T-helper 22 cell (primary cell): ENCODE measurements around the gene NFATC1.

Experiments used
- DNase-seq: peaks from one replicate; pipeline ENCODE4 v3.0.0-alpha.2; 2020; ENCODE audit warnings: low read depth

Gene NFATC1

DNA sequence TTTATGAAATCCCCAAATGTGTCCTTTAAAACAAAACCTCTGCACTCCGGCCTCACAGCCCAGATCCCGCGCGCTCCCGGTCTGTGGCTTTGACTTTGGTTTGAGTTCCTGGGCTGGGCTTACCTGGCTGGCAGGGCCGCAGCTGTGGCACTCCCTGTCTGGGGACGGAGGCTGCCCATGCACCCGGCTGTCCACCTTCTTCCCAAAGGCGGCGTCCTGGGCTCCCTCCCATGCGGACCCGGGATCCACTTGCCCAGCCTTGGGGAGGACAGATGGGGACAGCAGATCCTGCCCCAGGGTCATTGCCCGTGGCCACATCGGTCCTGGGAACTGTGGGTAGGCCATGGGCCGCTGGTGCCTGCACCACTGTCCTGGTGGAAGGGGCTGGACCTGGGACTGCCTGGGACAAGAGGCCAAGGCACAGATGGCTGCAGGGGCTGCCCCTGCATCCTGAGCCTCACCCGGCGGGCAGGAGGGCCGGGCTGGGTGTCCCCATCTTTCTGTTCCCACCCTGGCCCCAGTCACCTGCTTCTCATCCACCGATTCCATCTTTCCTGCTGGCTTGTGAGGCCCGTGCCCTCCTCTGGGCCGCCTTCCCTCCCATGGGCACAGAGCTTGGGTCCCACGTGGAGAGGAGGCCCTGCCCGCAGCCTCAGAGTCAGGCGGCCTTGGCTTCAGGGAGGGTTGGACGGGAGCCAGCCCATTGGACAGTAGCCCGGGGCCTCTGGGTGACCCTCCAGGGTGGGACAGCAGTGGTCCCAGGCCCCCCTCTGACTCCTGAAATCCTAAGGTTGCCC, 27.7 kb downstream of the NFATC1 start:
- DNase-seq = no peak

GRCh38 chr18:79424008-79424565, 28.4 kb downstream of the NFATC1 start:
- no peak for DNase-seq

DNA sequence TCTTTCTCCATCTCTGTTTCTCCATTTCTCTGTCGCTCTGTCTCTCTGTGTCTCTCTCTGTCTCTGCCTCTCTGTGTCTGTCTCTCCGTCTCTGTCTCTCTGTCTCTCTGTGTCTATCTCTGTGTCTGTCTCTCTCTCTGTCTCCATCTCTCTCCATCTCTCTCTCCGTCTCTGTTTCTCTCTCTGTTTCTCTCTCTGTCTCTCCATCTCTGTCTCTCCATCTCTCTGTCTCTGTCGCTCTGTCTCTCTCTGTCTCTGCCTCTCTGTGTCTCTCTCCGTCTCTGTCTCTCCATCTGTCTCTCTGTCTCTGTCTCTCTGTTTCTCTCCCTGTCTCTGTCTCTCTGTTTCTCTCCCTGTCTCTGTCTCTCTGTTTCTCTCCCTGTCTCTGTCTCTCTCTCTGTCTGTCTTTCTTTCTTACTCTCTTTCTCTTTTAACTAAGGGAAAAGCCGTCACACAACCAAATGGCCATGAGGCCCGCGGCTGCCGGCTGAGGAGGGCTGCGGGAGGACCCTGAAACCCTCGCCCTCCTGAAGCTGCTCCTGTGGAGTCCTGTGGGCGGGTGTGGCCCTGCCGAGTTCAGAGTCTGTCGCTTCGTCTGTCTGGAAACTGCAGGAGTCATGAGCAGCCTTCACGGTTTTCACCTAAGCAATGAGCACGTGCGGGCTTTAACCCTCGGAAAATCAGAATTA, 29.3 kb downstream of the NFATC1 start:
- DNase-seq = no peak

GRCh38 chr18:79425569-79425886, 29.8 kb downstream of the NFATC1 start:
- DNase-seq = no peak

- no peak for DNase-seq
Observed at GRCh38 chr18:79426376-79427300, 30.9 kb downstream of the NFATC1 start.

DNA sequence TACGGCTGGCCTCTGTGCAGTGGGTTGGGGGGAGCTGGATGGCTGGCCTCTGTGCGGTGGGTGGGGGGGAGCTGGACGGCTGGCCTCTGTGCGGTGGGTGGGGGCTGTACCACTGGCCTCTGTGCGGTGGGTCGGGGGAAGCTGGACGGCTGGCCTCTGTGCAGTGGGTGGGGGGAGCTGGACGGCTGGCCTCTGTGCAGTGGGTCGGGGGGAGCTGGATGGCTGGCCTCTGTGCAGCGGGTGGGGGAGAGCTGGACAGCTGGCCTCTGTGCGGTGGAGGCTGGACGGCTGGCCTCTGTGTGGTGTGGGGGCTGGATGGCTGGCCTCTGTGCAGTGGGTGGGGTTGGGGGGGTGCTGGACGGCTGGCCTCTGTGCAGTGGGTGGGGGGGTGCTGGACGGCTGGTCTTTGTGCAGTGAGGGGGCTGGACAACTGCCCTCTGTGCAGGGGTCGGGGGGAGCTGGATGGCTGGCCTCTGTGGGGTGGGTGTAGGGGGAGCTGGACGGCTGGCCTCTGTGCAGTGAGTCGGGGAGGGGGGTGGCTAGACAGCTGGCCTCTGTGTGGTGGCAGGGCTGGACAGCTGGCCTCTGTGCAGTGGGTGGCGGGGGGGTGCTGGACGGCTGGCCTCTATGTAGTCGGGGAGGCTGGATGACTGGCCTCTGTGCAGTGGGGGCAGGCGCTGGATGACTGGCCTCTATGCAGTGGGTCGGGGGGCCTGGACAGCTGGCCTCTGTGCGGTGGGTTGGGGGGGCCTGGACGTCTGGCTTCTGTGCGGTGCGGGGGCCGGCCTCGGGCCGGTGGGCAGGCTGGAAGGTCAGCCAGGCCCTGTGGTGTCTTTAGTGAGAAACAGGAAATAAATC, 31.9 kb downstream of the NFATC1 start:
- DNase-seq = no peak

DNA sequence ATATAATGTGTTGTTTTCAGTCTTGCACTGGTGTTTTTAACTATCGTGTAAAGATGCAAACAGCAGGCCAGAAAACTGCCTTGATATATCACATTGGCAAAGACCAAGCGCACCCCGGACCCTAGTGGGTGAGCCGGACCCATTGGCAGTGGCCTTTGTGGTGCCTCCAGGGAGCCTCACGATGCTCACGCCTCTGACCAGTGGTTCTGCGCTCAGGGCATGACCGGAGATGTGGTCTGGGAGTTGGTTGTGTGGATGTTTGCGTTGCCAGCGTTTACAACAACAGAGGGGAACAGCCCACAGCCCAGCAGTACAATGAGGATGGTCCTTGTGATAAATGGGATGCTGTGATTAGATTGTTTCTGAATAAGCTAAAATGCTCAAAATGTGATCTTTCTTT, 32.6 kb downstream of the NFATC1 start:
- no peak for DNase-seq

DNA sequence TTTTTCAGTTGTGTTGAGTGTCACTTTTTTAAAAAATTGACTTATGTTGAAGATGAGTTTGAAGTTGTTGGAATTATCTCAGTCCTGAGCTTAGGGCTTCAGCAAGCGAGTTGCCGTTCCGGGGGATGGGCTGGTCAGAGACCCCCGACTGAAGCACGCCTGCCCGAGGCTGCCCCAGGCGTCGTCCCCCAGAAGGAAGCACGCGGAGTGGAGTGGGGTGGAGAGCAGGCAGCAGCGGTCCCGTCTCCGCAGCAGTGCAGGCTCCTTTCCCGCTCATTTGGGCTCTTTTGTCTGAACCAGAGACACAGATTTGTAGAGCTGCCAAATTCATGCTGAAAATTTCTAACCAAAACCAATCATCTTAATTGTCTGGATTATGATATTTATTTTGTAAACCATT, 33.7 kb downstream of the NFATC1 start:
- DNase-seq = no peak

GRCh38 chr18:79429785-79430281, 34.1 kb downstream of the NFATC1 start:
- no peak for DNase-seq

DNA sequence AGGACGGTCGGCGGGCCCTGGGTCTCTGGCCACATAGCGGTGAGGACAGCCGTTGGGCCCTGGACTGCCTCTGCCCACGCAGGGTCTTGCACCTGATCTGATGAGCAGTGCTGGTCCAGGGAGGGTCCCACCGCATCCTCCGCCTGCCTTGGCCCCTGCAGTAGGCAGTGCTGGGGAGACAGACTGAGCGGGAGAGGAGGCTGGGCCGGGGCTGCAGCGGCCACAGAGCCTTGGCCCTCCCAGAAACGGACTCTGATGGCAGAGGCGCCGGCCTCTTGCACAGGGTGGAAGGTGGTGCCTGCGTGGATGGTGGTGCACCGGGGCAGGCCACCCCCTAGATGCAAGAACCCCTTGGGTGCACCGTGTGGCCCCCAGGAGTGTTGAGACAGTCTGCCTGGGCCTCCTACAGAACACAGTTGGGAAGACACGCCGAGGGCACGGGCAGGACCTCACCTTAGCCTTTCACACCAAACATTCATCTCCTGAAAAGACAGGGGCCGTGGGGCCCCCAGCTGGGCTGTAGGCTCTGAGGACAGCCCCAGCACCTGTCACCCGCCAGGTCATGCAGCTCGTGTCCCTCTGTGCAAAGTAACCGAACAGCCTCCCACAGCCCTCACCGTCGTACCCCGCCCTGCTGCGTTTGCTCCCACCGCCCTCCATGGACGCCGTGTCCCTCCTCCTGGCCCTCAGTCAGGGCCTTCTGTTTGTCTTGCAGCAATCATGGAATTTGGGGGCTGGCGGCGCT, 36.8 kb downstream of the NFATC1 start:
- DNase-seq = no peak

DNA sequence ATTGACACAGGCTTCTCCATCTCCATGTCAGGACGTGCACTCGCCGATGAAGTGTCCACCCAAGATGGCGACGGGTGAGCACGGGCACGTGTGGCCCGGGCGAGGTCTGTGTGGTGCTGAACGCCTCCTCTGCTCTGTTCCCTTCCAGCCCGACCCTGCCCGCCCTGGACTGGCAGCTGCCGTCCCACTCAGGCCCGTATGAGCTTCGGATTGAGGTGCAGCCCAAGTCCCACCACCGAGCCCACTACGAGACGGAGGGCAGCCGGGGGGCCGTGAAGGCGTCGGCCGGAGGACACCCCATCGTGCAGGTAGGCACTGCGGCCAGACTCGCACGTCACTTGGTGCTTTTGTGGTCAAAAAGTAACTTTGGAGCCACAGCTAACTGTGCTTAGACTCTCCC, 37.7 kb downstream of the NFATC1 start:
- DNase-seq = no peak

DNA sequence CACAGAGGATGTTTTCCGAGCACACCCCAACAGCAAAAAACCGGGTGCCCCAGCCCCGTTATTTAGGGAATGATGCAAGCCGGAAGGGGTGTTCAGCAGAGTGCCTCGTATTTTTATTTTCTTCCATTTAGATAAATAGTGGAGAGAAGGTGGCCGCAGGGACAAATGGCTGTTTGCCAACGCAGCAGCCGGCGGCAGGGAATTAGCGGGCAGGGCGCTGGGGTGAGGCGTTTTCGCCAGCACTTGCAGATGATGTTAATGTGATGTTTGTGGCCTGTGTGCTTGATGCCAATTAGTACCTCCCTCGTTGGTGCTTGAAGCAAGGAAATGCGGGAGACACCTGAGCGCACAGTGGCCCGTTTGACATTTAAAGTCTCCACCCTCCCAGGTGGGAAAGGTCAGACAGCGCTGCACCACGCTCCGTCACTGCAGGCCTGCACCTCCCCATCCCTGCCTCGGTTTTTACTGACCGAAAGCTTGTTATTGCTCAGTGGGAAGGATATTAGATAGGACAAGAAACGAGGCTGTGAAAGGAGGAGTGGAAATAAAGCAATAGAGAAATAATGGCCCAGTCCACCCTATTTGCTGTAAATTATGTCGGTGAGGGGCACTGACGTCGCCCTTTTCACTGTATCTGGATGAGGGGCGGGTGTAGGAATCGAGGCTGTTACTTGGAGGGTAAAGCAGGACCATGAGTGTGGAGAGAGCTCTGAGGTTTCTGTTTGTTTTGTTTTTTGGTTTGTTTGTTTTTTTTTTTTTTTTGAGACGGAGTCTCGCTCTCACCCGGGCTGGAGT, 39.1 kb downstream of the NFATC1 start:
- no peak for DNase-seq

GRCh38 chr18:79436556-79437275, 41.0 kb downstream of the NFATC1 start:
- DNase-seq = no peak

- no peak for DNase-seq
Observed at GRCh38 chr18:79438089-79438897, 42.6 kb downstream of the NFATC1 start.

DNA sequence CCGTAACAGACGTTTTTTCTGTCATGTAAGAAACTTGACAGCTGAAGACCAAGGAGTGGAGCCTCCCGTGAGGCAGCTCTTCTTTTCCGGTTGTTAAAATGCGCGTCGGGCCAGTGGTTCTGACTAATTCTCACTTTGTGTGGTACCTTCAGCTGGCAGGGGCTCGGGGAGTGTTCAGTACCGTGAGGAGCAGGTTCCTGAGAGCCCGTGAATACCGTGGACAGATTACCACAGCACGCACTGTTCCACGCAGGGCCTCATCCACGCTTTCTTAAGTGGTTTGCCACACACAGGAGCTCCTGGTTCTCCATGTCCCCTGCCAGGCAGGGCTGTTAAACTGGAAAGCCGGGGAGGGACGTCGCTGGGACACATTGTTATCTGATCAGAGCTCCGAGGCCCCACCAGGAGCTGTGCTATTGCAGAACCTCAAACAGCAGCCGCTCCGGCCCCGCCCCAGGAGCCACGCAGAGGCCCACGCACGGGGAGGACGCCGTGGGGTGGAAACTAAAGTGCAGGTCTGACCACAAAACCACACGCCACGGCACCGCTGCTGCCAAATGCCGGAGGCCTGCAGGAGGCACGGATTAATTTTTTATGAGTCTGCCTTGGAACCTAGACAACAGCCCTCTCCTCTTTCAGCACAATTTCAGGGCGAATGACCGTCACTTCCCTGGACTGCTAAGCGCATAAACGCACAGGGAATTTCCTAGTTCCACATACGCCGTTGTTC, 43.3 kb downstream of the NFATC1 start:
- no peak for DNase-seq

DNA sequence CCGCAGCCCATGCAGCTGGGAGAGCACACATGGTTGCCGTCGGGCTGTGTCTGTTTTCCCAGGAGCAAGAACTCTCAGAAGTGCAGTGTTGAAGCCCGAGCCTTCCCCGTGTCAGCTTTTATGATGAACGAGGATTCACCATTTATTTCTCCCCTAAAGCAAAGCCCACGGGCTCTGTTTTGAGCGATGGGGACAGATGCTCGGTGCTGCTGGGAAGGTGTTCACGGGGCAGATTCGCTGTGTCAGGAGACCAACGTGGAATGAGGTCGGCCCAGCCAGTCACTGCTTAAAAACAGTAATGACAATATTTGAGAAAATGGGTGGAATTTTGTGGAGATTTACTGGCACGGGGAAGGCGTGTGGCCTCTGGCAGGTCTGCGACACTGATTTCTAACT, 43.9 kb downstream of the NFATC1 start:
- no peak for DNase-seq

DNA sequence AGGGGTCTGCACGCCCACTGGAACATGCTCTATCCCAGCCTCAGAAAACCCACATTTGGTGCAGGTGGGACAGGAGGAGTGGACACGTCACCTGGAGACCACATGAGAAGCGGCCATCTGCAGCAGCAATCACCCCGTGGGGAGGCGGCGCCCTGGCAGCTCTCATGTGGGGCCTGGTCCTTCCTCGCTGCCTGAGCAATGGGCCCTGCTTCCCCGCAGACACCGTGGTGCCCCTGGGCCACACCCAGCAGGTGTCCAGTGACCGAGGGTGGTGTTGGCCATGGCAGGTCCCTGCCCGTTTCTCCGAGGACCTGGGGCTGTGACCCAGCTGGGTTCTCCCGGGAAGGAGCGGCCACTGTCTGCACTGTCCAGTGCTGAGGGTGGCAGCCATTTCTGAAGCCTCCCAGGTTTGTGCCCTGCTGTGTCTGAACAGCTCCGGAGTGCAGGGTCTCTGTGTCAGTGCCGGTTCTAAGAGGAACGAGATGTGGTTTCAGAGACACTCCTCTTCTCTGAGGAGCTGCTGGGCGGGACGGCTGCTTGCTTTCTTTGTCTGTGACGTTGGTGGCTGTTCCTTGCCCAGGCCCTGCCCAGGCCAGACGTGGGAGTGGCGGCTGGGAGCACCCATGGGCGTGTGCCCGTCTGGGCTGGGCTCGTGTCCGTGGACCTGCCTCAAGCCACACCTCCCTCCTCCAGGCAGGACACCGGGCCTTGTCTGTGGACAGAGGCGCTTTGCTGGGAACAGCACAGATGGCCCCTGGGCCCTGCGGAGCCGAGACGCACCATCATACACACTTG, 44.8 kb downstream of the NFATC1 start:
- no peak for DNase-seq
